ENCODE results near the gene PCGF3. TPM values are rescaled to one million over a fixed set of nuclear protein-coding genes. Genes with fewer than 3 reads are reported as not detected.

Gene PCGF3
- total RNA-seq, 4 donors from 2014 or later, result 56.5 to 256 (median 97.2) TPM

DNA sequence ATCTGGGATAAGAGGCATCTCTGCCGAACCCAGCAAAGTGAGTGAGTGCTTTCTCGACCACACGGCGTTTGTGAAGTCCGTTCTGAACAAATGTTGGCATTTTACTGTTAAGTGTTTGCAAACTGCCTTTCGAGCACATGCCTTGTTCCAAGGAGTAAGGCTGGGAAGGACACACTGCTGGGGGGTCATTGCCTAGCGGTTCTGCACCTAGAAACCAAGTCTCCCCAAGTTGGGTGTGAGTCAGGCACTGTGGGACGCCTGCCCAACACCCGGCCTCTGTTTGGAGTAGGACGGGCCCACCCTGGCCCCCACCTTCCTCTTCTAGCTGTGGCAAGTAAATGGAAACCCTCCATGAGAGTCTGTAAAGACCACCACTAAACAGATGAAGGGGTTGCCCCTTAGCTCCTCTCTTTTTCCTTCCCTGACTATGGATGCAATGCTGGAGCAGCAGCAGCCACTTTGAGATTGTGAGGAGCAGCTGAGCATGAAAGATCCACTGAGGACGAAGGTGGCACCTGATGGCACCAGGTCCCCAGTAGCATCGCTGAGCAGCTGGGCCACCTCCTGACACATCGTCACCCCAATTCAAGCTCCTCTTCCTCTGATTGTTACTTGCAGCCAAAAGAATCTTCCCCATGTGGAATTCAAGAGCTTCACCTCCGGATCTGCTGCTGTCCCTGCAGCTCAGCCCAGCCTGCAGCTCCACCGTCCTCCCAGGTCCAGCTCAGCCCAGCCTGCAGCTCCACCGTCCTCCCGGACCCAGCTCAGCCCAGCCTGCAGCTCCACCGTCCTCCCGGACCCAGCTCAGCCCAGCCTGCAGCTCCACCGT, 114.0 kb downstream of the PCGF3 start:
- TF ChIP-seq POLR2AphosphoS5 (IDR thresholded peaks at IDR 0.05) (no peak), POLR2A (IDR thresholded peaks at IDR 0.05) (no peak), EP300 (IDR thresholded peaks at IDR 0.05; ENCODE audit: low read depth) (no peak)
- TF ChIP-seq, protein P1, sequence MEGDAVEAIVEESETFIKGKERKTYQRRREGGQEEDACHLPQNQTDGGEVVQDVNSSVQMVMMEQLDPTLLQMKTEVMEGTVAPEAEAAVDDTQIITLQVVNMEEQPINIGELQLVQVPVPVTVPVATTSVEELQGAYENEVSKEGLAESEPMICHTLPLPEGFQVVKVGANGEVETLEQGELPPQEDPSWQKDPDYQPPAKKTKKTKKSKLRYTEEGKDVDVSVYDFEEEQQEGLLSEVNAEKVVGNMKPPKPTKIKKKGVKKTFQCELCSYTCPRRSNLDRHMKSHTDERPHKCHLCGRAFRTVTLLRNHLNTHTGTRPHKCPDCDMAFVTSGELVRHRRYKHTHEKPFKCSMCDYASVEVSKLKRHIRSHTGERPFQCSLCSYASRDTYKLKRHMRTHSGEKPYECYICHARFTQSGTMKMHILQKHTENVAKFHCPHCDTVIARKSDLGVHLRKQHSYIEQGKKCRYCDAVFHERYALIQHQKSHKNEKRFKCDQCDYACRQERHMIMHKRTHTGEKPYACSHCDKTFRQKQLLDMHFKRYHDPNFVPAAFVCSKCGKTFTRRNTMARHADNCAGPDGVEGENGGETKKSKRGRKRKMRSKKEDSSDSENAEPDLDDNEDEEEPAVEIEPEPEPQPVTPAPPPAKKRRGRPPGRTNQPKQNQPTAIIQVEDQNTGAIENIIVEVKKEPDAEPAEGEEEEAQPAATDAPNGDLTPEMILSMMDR (IDR thresholded peaks at IDR 0.05), result no peak
- WGBS, 2 donors (ENCODE audit: low coverage in 1 of 2), result 83 to 86% methylated on average over 4 to 20 of the region's 20 CpGs
- H3K27ac ChIP-seq, result no peak overlapping the region
- peaks cover 54% of the 10 kb centered on the region for H3K27me3 ChIP-seq
- in situ Hi-C loops (cut with MboI; ENCODE audit: low pct_ligation_motif_present in 1 of 4, low pct_unique_long_range_greater_than_20kb in 1 of 4, low sequenced_read_pairs in 3 of 4) (no loop called here), intact Hi-C loops (cut with DNase I; ENCODE audit: low total_unique reads) (no loop called here)
- no peaks in the 10 kb centered on the region for H3K9me3 ChIP-seq
- peaks cover 0 to 14% (median 7%) of the 10 kb centered on the region in 4 donors for H3K4me1 ChIP-seq
- DNase-seq, result no peak
- H3K4me3 ChIP-seq, result no peak overlapping the region
- no peaks in the 10 kb centered on the region for H3K36me3 ChIP-seq

Other genes with a start within 250 kb of the PCGF3 start
- gene ZNF721, start 206.7 kb upstream of the PCGF3 start, total RNA-seq, result 10 to 100 TPM; 20.6 to 46.0 (median 38.4) TPM
- 100 to 1,000 TPM in 1 of 4 donors, 10 to 100 TPM in 3; 46.6 to 202 (median 72.5) TPM for gene PIGG, start 206.6 kb upstream of the PCGF3 start, total RNA-seq
- gene TMEM271, start 129.5 kb upstream of the PCGF3 start, total RNA-seq, result not detected
- 1 to 10 TPM in 1 of 4 donors, under 1 TPM in 2, not detected in 1; 0.60 to 2.5 (median 0.95) TPM for gene PDE6B, start 80.3 kb upstream of the PCGF3 start, total RNA-seq
- gene ATP5ME, start 31.6 kb upstream of the PCGF3 start, total RNA-seq, result 100 to 1,000 TPM in 2 of 4 donors, 10 to 100 TPM in 1, not detected in 1; 52.0 to 152 (median 148) TPM
- gene MYL5, start 31.3 kb upstream of the PCGF3 start, total RNA-seq, result 100 to 1,000 TPM in 1 of 4 donors, 10 to 100 TPM in 3; 20.3 to 199 (median 33.4) TPM
- gene SLC49A3, start 16.7 kb upstream of the PCGF3 start, total RNA-seq, result 10 to 100 TPM in 2 of 4 donors, 1 to 10 TPM in 2; 1.2 to 17.6 (median 9.2) TPM
- 1 to 10 TPM in 1 of 4 donors, under 1 TPM in 2, not detected in 1; 0.32 to 3.7 (median 0.41) TPM for gene CPLX1, start 120.3 kb downstream of the PCGF3 start, total RNA-seq
- 100 to 1,000 TPM; 230 to 882 (median 305) TPM for gene GAK, start 226.5 kb downstream of the PCGF3 start, total RNA-seq
- 100 to 1,000 TPM in 1 of 4 donors, 10 to 100 TPM in 3; 44.0 to 116 (median 50.5) TPM for gene TMEM175, start 226.6 kb downstream of the PCGF3 start, total RNA-seq

Data from transverse colon (tissue), 4 donors.